Small intestine (tissue), 7 donors: Measurements from ENCODE around the gene SLC16A13. TPM values are rescaled to one million over a fixed set of nuclear protein-coding genes. Genes with fewer than 3 reads are reported as not detected.

Source experiments
- DNase-seq, 2 donors: peaks; one replicate each; pipeline versions ENCODE4 v3.0.0 to v3.0.0-alpha.2; 2013
- FAIRE-seq: peaks from 2 replicates; lab custom pipeline; 2012; peaks lifted over from hg19 to GRCh38; lab: Jason Lieb, UNC
- H3K27ac ChIP-seq, 3 donors: one replicate each; pipeline ENCODE4 v1.5.1; 2013; ENCODE audit warnings: low read length in 2 of 3, mild to moderate bottlenecking in 2 of 3, control low read depth in 1 of 3, inconsistent platforms in 1 of 3, low read depth in 1 of 3, moderate library complexity in 1 of 3
- H3K27me3 ChIP-seq, 3 donors: one replicate each; pipeline ENCODE4 v1.6.1; 2013; ENCODE audit warnings: low read length in 3 of 3, inconsistent platforms in 1 of 3; ENCODE audit not compliant: control insufficient read depth in 3 of 3, insufficient read depth in 3 of 3
- H3K36me3 ChIP-seq, 3 donors: one replicate each; pipeline ENCODE4 v1.6.1; 2013; ENCODE audit warnings: low read length in 3 of 3, inconsistent platforms in 1 of 3, low read depth in 1 of 3, mild to moderate bottlenecking in 1 of 3, moderate library complexity in 1 of 3; ENCODE audit not compliant: control insufficient read depth in 3 of 3, insufficient read depth in 2 of 3
- H3K4me1 ChIP-seq, 3 donors: one replicate each; pipeline ENCODE4 v1.6.1; 2013; ENCODE audit warnings: low read length in 2 of 3, inconsistent platforms in 1 of 3, low read depth in 1 of 3, mild to moderate bottlenecking in 1 of 3, moderate library complexity in 1 of 3; ENCODE audit not compliant: control insufficient read depth in 3 of 3, insufficient read depth in 2 of 3
- H3K4me3 ChIP-seq, 3 donors: one replicate each; pipeline ENCODE4 v1.5.1; 2013; ENCODE audit warnings: low read length in 3 of 3, control low read depth in 1 of 3, inconsistent platforms in 1 of 3, low read depth in 1 of 3, mild to moderate bottlenecking in 1 of 3, moderate library complexity in 1 of 3
- H3K9me3 ChIP-seq, 2 donors: one replicate each; pipeline ENCODE4 v1.6.1; 2013; ENCODE audit warnings: low read depth in 1 of 2, low read length in 1 of 2; ENCODE audit not compliant: control insufficient read depth in 2 of 2, insufficient read depth in 1 of 2
- WGBS, 3 donors: extraction: QIAGEN DNeasy Blood & Tissue Kit; methylation state at CpG; one replicate each; pipeline ENCODE4 v1.1.7; 2013; 5-methylcytosine and 5-hydroxymethylcytosine counted together
- polyA plus RNA-seq, 4 donors: library from polyadenylated mRNA; stranded (reverse) in 3 of 4; unstranded in 1 of 4; fragments of 200-250 nt in 3 of 4; fragments of 120-200 nt in 1 of 4; gene quantifications; one replicate each; pipeline versions ENCODE4 v1.2.1 to v1.2.3, GENCODE V29; 2013
- donor health status: healthy with polysubstance abuse.
- donor health status: control.
- donor health status: control.
- donor health status: Bipolar disorder and iron deficiency.
- donor health status: healthy.

The SLC16A13 gene
- polyA plus RNA-seq, 4 donors: 1.8 to 11.2 (median 5.0) TPM

GRCh38 chr17:7022781-7023571 is 12.8 kb upstream of the SLC16A13 start, which contains the start of gene BCL6B:
BCL6B (plus strand) TSS chr17:7023050; CDS start chr17:7023672, 622 bp downstream.
- FAIRE-seq: no peak

GRCh38 chr17:7023576-7024401 is 12.0 kb upstream of the SLC16A13 start:
- Histone ChIP-seq H3K4me3 (peak overlapping the region in 2 of 3 donors; percentile 30 to 44), H3K27me3 (peaks cover 0 to 32% (median 0%) of the 10 kb centered on the region in 3 donors), H3K27ac (peak overlapping the region in 2 of 3 donors; percentile 36 to 91), H3K9me3 (peaks cover 0 to 6% of the 10 kb centered on the region in 2 donors), H3K4me1 (peaks cover 0 to 11% (median 3%) of the 10 kb centered on the region in 3 donors), H3K36me3 (no peaks in the 10 kb centered on the region)
- 32 to 33% (median 32%) methylated on average over 51 of the region's 51 CpGs for WGBS, 3 donors
- peak; percentile 93 to 96 for DNase-seq
- no peak for FAIRE-seq

More at GRCh38 chr17:7022781-7023571, 12.8 kb upstream of the SLC16A13 start, which contains the start of gene BCL6B:
- no peak for DNase-seq
- WGBS, 3 donors: 9 to 16% (median 13%) methylated on average over 46 to 47 of the region's 47 CpGs
- Histone ChIP-seq H3K27me3 (peaks cover 0 to 32% (median 0%) of the 10 kb centered on the region in 3 donors), H3K36me3 (no peaks in the 10 kb centered on the region), H3K4me1 (peaks cover 0 to 11% (median 3%) of the 10 kb centered on the region in 3 donors), H3K9me3 (peaks cover 0 to 6% of the 10 kb centered on the region in 2 donors), H3K27ac (peak within 1 kb of the TSS in 2 of 3 donors; percentile 53 to 91), H3K4me3 (peak within 1 kb of the TSS in 2 of 3 donors; percentile 30 to 44)

- FAIRE-seq (no peak), DNase-seq (no peak)
- peaks cover 0 to 32% (median 0%) of the 10 kb centered on the region in 3 donors for H3K27me3 ChIP-seq
- peaks cover 0 to 6% of the 10 kb centered on the region in 2 donors for H3K9me3 ChIP-seq
- 80 to 81% (median 81%) methylated on average over 8 of the region's 8 CpGs for WGBS, 3 donors
- H3K4me1 ChIP-seq: peaks cover 0 to 11% (median 3%) of the 10 kb centered on the region in 3 donors
- H3K36me3 ChIP-seq: no peaks in the 10 kb centered on the region
- H3K27ac ChIP-seq: no peak overlapping the region
- H3K4me3 ChIP-seq: peak overlapping the region in 1 of 3 donors; percentile 11
Observed at GRCh38 chr17:7024402-7024785, 11.4 kb upstream of the SLC16A13 start.

- H3K4me1 ChIP-seq: peaks cover 0 to 11% (median 3%) of the 10 kb centered on the region in 3 donors
- peaks cover 0 to 6% of the 10 kb centered on the region in 2 donors for H3K9me3 ChIP-seq
- DNase-seq: no peak
- H3K27me3 ChIP-seq: peaks cover 0 to 32% (median 0%) of the 10 kb centered on the region in 3 donors
- H3K4me3 ChIP-seq: no peak overlapping the region
- WGBS, 3 donors: 88 to 95% (median 90%) methylated on average over 1 of the region's 1 CpG
- H3K36me3 ChIP-seq: no peaks in the 10 kb centered on the region
- no peak for FAIRE-seq
- no peak overlapping the region for H3K27ac ChIP-seq
Observed at GRCh38 chr17:7025245-7025644, 10.6 kb upstream of the SLC16A13 start.

- 88 to 93% (median 91%) methylated on average over 29 of the region's 29 CpGs for WGBS, 3 donors
- H3K4me3 ChIP-seq: no peak overlapping the region
- DNase-seq (no peak), FAIRE-seq (no peak)
- H3K9me3 ChIP-seq: peaks cover 0 to 6% of the 10 kb centered on the region in 2 donors
- H3K27ac ChIP-seq: no peak overlapping the region
- H3K27me3 ChIP-seq: peaks cover 0 to 26% (median 0%) of the 10 kb centered on the region in 3 donors
- no peaks in the 10 kb centered on the region for H3K36me3 ChIP-seq
- H3K4me1 ChIP-seq: peaks cover 0 to 11% (median 3%) of the 10 kb centered on the region in 3 donors
Observed at GRCh38 chr17:7026471-7027115, 9.2 kb upstream of the SLC16A13 start.

GRCh38 chr17:7027335-7027734 is 8.5 kb upstream of the SLC16A13 start:
- DNase-seq: no peak
- Histone ChIP-seq H3K4me1 (peaks cover 0 to 4% (median 3%) of the 10 kb centered on the region in 3 donors), H3K27me3 (peaks cover 0 to 18% (median 0%) of the 10 kb centered on the region in 3 donors), H3K27ac (no peak overlapping the region), H3K4me3 (no peak overlapping the region), H3K9me3 (peaks cover 0 to 4% of the 10 kb centered on the region in 2 donors), H3K36me3 (no peaks in the 10 kb centered on the region)
- no peak for FAIRE-seq
- 76 to 88% (median 84%) methylated on average over 13 of the region's 13 CpGs for WGBS, 3 donors

- FAIRE-seq (no peak), DNase-seq (no peak)
- peaks cover 0 to under 1% (median 0%) of the 10 kb centered on the region in 3 donors for H3K27me3 ChIP-seq
- H3K36me3 ChIP-seq: no peaks in the 10 kb centered on the region
- peak overlapping the region in 1 of 3 donors; percentile 48 for H3K27ac ChIP-seq
- H3K4me3 ChIP-seq: no peak overlapping the region
- WGBS, 3 donors: 78 to 85% (median 83%) methylated on average over 3 of the region's 3 CpGs
- no peaks in the 10 kb centered on the region for H3K9me3 ChIP-seq
- H3K4me1 ChIP-seq: no peaks in the 10 kb centered on the region
Observed at GRCh38 chr17:7029096-7029495, 6.7 kb upstream of the SLC16A13 start.
